Heart right ventricle (tissue), 16 donors: Measurements from ENCODE around the gene NOS1AP. TPM values are rescaled to one million over a fixed set of nuclear protein-coding genes. Genes with fewer than 3 reads are reported as not detected.
A peak's percentile ranks its signal among the peaks of the same experiment; 100 is the strongest.

ENCODE experiments used
- ATAC-seq, 8 donors: fragments of 200-7000 bp; cut with Tn5 transposase; one replicate each; pipeline ENCODE4 v1.9.1; 2020; ENCODE audit warnings: mild to moderate bottlenecking in 8 of 8, moderate library complexity in 8 of 8, moderate number of reproducible peaks in 1 of 8
- DNase-seq, 2 donors: peaks; one replicate each; pipeline ENCODE4 v3.0.0-alpha.2; 2020
- H3K27ac ChIP-seq, 10 donors: fragments of 200-600 bp; sonication (generic) in 2 of 10; one replicate each; pipeline versions ENCODE4 v1.5.0 to v1.8.0; 2020 to 2022; ENCODE audit warnings: mild to moderate bottlenecking in 3 of 10
- H3K27me3 ChIP-seq, 7 donors: fragments of 200-600 bp; one replicate each; pipeline ENCODE4 v1.8.0; 2021 to 2022; ENCODE audit warnings: mild to moderate bottlenecking in 2 of 7
- H3K36me3 ChIP-seq, 9 donors: fragments of 200-600 bp; sonication (generic) in 1 of 9; one replicate each; pipeline versions ENCODE4 v1.5.0 to v1.8.0; 2020 to 2022; ENCODE audit warnings: mild to moderate bottlenecking in 2 of 9
- H3K4me1 ChIP-seq, 9 donors: fragments of 200-600 bp; sonication (generic) in 1 of 9; one replicate each; pipeline versions ENCODE4 v1.5.0 to v1.8.0; 2020 to 2022; ENCODE audit warnings: mild to moderate bottlenecking in 4 of 9
- H3K4me3 ChIP-seq, 10 donors: fragments of 200-600 bp; sonication (generic) in 2 of 10; one replicate each; pipeline versions ENCODE4 v1.5.0 to v1.8.0; 2020 to 2022; ENCODE audit warnings: mild to moderate bottlenecking in 7 of 10, moderate library complexity in 2 of 10
- H3K9me3 ChIP-seq, 11 donors: fragments of 200-600 bp in 10 of 11; sonication (generic) in 2 of 11; one replicate each; pipeline versions ENCODE4 v1.5.0 to v1.8.0; 2013 to 2022; ENCODE audit warnings: mild to moderate bottlenecking in 2 of 11, control low read depth in 1 of 11, moderate library complexity in 1 of 11
- WGBS, 2 donors: extraction: QIAGEN DNeasy Blood & Tissue Kit; methylation state at CpG; one replicate each; pipeline ENCODE4 v1.1.7; 2013; ENCODE audit warnings: inconsistent platforms in 1 of 2; 5-methylcytosine and 5-hydroxymethylcytosine counted together
- intact Hi-C, 10 donors: fragments of 100-400 bp; cut with DNase I; formaldehyde crosslinking; loops; one replicate each; pipeline versions ENCODE4 v1.11.1 to v1.14.2; 2022
- polyA plus RNA-seq, 2 donors: library from polyadenylated mRNA; stranded (reverse); fragments of 200-250 nt; gene quantifications; one replicate each; pipeline ENCODE4 v1.2.3, GENCODE V29; 2013
- total RNA-seq, 10 donors: library from RNA; stranded (reverse); fragmentation: NEBNext Ultra II Directional in 3 of 10; extraction: Animal tissue kit (Norgen Biotek cat#: 25700) in 3 of 10; gene quantifications; one replicate each; pipeline versions ENCODE4 v1.2.1 to v1.2.4, GENCODE V29; 2021 to 2023
- TF ChIP-seq, protein P1 (sequence below), 9 donors: fragments of 200-600 bp; sonication (generic) in 2 of 9; IDR thresholded peaks; one replicate each; pipeline versions ENCODE4 v1.5.0 to v1.8.0; 2021 to 2022; ENCODE audit warnings: antibody characterized with exemption in 9 of 9, mild to moderate bottlenecking in 5 of 9, moderate library complexity in 1 of 9
- donor health status: Arrhythmogenic right ventricular cardiomyopathy.
- donor health status: ischemic (EF 13 %, LVEDD 7.1; RV severe dilation, severe dysfunction).
- donor health status: healthy with polysubstance abuse.
- donor health status: DM: no; HTN: yes; CAD: no.
- donor health status: DM: no; HTN: no; CAD: no.
- donor health status: ischemic (EF 25% LVEDD 6.9; RV normal size, moderate dysfunction).
- donor health status: ischemic (EF 25% LVEDD 5.7; RV mildly dilated, moderate dysfunction).
- donor health status: healthy.
- donor health status: DM: yes; HTN: yes; CAD: no.
- donor health status: Ischemic cardiomyopathy.
- donor health status: ischemic (EF 35%, LVEDD 5.7; RV mildly dilated, moderate dysfunction).
- donor health status: nonischemic (EF 11% LVEDD 7.7; RV severe dilation, severe dysfunction).
- donor health status: DM: yes; HTN: yes; CAD: no.
- donor health status: PGD.
- donor health status: ischemic (EF 29% LVEDD 5.4; RV normal size, mild dysfunction).
- donor health status: nonischemic (EF 23%, LVEDD 6.1; RV moderate dilation, normal function).

NOS1AP gene
- total and polyA plus RNA-seq, 12 donors: 0.19 to 7.1 (median 4.6) TPM

DNA sequence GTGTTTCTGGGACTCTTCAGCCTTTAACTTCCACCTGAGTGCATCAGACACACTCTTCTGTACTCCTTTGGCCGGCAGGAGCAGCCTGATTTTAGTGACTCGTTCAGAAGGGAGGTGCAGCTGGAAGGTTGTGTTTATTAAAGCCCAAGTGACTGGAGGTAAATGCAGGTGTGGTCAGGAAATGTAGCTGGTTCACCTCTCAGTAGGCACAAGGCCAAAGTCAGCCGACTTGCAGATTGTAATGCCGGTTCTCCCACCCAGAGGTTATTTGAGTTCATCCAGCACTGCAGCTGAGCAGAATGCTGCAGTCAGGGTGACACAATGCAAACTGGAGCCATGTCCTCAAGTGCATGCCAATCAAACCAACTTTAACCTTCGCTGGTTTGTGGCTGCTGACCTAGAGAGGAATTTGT, 215.7 kb downstream of the NOS1AP start:
- ATAC-seq (peak; percentile 78 to 90 (median 86)), DNase-seq (peak; percentile 15 to 42)
- Histone ChIP-seq H3K4me3 (no peak overlapping the region), H3K4me1 (peaks cover 0 to 31% (median 17%) of the 10 kb centered on the region in 9 donors), H3K27me3 (peaks cover 0 to 5% (median 0%) of the 10 kb centered on the region in 7 donors), H3K9me3 (no peaks in the 10 kb centered on the region), H3K36me3 (no peaks in the 10 kb centered on the region), H3K27ac (peak overlapping the region in 7 of 10 donors; percentile 14 to 74 (median 42))
- WGBS, 2 donors: 19 to 20% methylated on average over 5 of the region's 5 CpGs
- intact Hi-C loops: loop anchor here in 1 of 10 donors (10.0 kb wide), 2 partner anchors 70 to 110 kb away; no protein-coding TSS in a partner anchor
- TF ChIP-seq, protein P1, sequence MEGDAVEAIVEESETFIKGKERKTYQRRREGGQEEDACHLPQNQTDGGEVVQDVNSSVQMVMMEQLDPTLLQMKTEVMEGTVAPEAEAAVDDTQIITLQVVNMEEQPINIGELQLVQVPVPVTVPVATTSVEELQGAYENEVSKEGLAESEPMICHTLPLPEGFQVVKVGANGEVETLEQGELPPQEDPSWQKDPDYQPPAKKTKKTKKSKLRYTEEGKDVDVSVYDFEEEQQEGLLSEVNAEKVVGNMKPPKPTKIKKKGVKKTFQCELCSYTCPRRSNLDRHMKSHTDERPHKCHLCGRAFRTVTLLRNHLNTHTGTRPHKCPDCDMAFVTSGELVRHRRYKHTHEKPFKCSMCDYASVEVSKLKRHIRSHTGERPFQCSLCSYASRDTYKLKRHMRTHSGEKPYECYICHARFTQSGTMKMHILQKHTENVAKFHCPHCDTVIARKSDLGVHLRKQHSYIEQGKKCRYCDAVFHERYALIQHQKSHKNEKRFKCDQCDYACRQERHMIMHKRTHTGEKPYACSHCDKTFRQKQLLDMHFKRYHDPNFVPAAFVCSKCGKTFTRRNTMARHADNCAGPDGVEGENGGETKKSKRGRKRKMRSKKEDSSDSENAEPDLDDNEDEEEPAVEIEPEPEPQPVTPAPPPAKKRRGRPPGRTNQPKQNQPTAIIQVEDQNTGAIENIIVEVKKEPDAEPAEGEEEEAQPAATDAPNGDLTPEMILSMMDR (IDR thresholded peaks at IDR 0.05): no peak

DNA sequence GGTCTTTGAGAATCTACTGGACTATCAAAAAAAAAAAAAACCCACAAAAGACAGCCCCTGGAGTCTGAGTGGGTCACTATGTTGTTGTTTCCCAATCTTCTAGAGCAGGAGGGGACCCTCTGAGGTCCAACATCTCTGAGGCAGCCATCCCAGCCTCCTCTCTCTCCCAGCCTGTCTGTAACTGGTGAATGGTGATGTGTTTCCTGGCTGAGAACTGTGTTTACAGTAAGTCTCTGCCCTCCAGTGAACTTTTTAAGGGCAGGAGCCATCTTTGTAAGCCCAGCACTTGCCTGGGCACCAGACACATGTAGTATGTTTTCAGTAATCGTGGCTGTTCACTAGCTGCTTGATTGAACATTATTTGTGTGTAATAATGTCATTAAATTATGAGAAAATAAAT, 221.5 kb downstream of the NOS1AP start:
- Histone ChIP-seq H3K4me1 (peaks cover 0 to 6% (median 0%) of the 10 kb centered on the region in 9 donors), H3K9me3 (no peaks in the 10 kb centered on the region), H3K27ac (no peak overlapping the region), H3K4me3 (no peak overlapping the region), H3K27me3 (no peaks in the 10 kb centered on the region), H3K36me3 (no peaks in the 10 kb centered on the region)
- TF ChIP-seq, protein P1 (IDR thresholded peaks at IDR 0.05): no peak
- intact Hi-C loops: loop anchor here in 1 of 10 donors (10.0 kb wide), 1 partner anchor 94 kb away; the partner anchor contains the start of gene C1orf226
- no peak for DNase-seq
- no peak for ATAC-seq
- 77 to 88% methylated on average over 1 of the region's 1 CpG for WGBS, 2 donors

DNA sequence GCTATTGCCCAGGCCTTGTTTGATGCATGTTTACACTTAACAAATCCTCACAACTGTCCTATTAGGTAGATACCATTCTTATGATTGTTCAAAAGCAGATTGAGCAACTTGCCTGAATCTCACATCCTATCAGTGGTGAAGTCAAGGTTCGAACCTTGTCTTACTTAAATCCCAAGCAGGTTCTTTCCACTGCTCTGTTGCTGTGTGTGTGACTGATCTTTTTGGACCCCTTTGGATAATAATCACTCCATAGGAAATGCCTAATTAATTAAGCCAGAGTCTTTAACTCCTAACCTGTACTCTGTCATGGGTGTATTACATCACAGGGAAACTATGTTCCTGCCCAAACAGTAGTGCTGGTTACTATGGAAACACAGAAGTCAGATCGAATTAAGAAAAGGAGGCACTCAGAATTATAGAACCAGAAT, 222.9 kb downstream of the NOS1AP start:
- 62 to 80% methylated on average over 2 of the region's 2 CpGs for WGBS, 2 donors
- Histone ChIP-seq H3K9me3 (no peaks in the 10 kb centered on the region), H3K4me3 (no peak overlapping the region), H3K4me1 (peaks cover 0 to 6% (median 0%) of the 10 kb centered on the region in 9 donors), H3K27ac (no peak overlapping the region), H3K36me3 (no peaks in the 10 kb centered on the region), H3K27me3 (no peaks in the 10 kb centered on the region)
- DNase-seq: no peak
- TF ChIP-seq, protein P1 (IDR thresholded peaks at IDR 0.05): no peak
- ATAC-seq: no peak
- intact Hi-C loops: loop anchor here in 1 of 10 donors (10.0 kb wide), 1 partner anchor 92 kb away; the partner anchor contains the start of gene C1orf226

DNA sequence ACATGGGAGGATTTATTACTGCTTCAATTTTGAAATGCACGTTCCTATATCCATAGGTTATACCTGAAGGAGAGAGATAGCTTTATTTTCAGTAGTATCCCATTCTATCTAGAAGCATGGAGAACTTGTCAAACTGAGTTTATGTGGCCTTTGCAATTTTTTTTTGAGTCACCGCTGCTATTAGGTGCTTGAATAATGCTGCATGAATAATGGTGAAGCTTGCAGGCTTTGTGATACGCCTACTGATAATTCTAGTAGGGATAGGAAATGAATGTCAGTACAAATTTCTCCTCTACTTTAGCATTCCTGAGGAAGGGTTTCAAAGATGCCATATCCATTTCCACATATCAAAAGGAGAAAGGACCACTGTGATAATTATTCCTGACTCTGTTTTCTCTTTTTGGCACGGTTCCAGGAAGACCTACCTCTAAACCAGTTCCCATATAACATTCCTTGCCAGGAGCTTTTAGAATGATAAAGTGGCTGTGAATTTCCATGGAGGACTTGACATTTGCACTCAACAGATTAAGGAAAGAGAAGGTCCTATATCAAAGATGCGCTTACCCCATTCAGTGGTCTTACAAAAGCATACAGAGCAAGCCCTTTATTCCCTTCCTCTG, 223.7 kb downstream of the NOS1AP start:
- H3K27me3 ChIP-seq: no peaks in the 10 kb centered on the region
- intact Hi-C loops: loop anchor here in 1 of 10 donors (10.0 kb wide), 1 partner anchor 92 kb away; the partner anchor contains the start of gene C1orf226
- H3K4me1 ChIP-seq: peaks cover 0 to 6% (median 0%) of the 10 kb centered on the region in 9 donors
- H3K9me3 ChIP-seq: no peaks in the 10 kb centered on the region
- DNase-seq (no peak), ATAC-seq (no peak)
- no peak overlapping the region for H3K27ac ChIP-seq
- TF ChIP-seq, protein P1 (IDR thresholded peaks at IDR 0.05): no peak
- 78 to 81% methylated on average over 5 of the region's 5 CpGs for WGBS, 2 donors
- no peaks in the 10 kb centered on the region for H3K36me3 ChIP-seq
- no peak overlapping the region for H3K4me3 ChIP-seq
